ENCODE data around the gene EDIL3.

GRCh38 chr5:83891261-83891660, 493.4 kb downstream of the EDIL3 start:
- TF ChIP-seq CTCF (IDR thresholded peaks at IDR 0.05) (no peak), POLR2A (IDR thresholded peaks at IDR 0.05) (no peak), POLR2AphosphoS5 (IDR thresholded peaks at IDR 0.05) (no peak), EP300 (IDR thresholded peaks at IDR 0.05) (no peak)

All from upper lobe of left lung (tissue), 4 donors.